A549 (cell line): ENCODE results near the gene ANKRD11. TPM values are rescaled to one million over a fixed set of nuclear protein-coding genes. Genes with fewer than 3 reads are reported as not detected.

Source experiments
- ATAC-seq, 2 experiments: fragments of 200-7000 bp in 1 of 2; fragments of >200 bp in 1 of 2; cut with Nextera tagmentation in 1 of 2; cut with Tn5 transposase in 1 of 2; 3 replicates each; pipeline versions ENCODE4 v1.8.0 to v1.9.1; 2018 to 2020; ENCODE audit warnings: mild to moderate bottlenecking in 1 of 2, moderate library complexity in 1 of 2
- CTCF ChIA-PET: fragments of 300-600 bp; sonication (Branson Sonifier 250); formaldehyde crosslinking; extraction: SDS; loops from one replicate; lab custom pipeline; 2021; ENCODE audit warnings: antibody characterized with exemption, inconsistent platforms; lab: Yijun Ruan, JAX
- POLR2A ChIA-PET: fragments of 350-600 bp; formaldehyde crosslinking; extraction: SDS; loops from one replicate; lab custom pipeline; 2021; ENCODE audit warnings: antibody characterized with exemption, inconsistent platforms; lab: Yijun Ruan, JAX
- DNase-seq, 2 experiments: peaks; one replicate each; pipeline versions ENCODE4 v3.0.0 to v3.0.0-alpha.2; 2011 to 2016; ENCODE audit warnings: low read depth in 1 of 2, low spot score in 1 of 2
- FAIRE-seq: peaks from 2 replicates; lab custom pipeline; 2011; peaks lifted over from hg19 to GRCh38; lab: Jason Lieb, UNC
- H3K27ac ChIP-seq, 2 experiments: fragments of >200 bp; sonication (Bioruptor Twin); formaldehyde crosslinking; 3 replicates each; pipeline ENCODE4 v1.5.1; 2016 to 2017
- H3K4me1 ChIP-seq: fragments of >200 bp; sonication (Bioruptor Twin); formaldehyde crosslinking; 3 replicates; pipeline ENCODE4 v1.6.1; 2016
- H3K4me2 ChIP-seq: fragments of >200 bp; sonication (Bioruptor Twin); formaldehyde crosslinking; 3 replicates; pipeline ENCODE4 v1.6.1; 2016
- H3K4me3 ChIP-seq: fragments of >200 bp; sonication (Bioruptor Twin); formaldehyde crosslinking; 3 replicates; pipeline ENCODE4 v1.5.1; 2016
- H3K9me3 ChIP-seq: fragments of >200 bp; sonication (Bioruptor Twin); formaldehyde crosslinking; 3 replicates; pipeline ENCODE4 v1.6.1; 2016
- BHLHE40 ChIP-seq: IDR thresholded peaks from 2 replicates; pipeline ENCODE4 v1.6.1; 2012; ENCODE audit warnings: low read depth, low read length, inconsistent platforms
- CEBPB ChIP-seq, 2 experiments: fragments of >200 bp in 1 of 2; sonication (Bioruptor Twin) in 1 of 2; formaldehyde crosslinking in 1 of 2; IDR thresholded peaks; 2 replicates each; pipeline ENCODE4 v1.6.1; 2012 to 2016
- CHD2 ChIP-seq: fragments of 150-350 bp; IDR thresholded peaks from 2 replicates; pipeline ENCODE4 v1.6.1; 2014; ENCODE audit warnings: low read length; ENCODE audit not compliant: partially characterized antibody
- CHD4 ChIP-seq: fragments of 200-600 bp; sonication (generic); IDR thresholded peaks from 2 replicates; pipeline ENCODE4 v1.6.1; 2016; ENCODE audit warnings: antibody characterized with exemption, mild to moderate bottlenecking, borderline replicate concordance
- EP300 ChIP-seq, 2 experiments: fragments of >200 bp; sonication (Bioruptor Twin); formaldehyde crosslinking; IDR thresholded peaks; 2 replicates in 1 of 2; 3 replicates in 1 of 2; pipeline ENCODE4 v1.6.1; 2016 to 2017
- FOSB ChIP-seq: fragments of 250-450 bp; sonication (Bioruptor Pico); IDR thresholded peaks from 2 replicates; pipeline ENCODE4 v1.5.0; 2020; ENCODE audit warnings: mild to moderate bottlenecking, moderate library complexity
- FOXS1 ChIP-seq: fragments of 250-450 bp; sonication (Bioruptor Pico); IDR thresholded peaks from 2 replicates; pipeline ENCODE4 v1.5.0; 2020; ENCODE audit warnings: mild to moderate bottlenecking, moderate library complexity
- HDAC2 ChIP-seq: fragments of 200-600 bp; sonication (generic); IDR thresholded peaks from 2 replicates; pipeline ENCODE4 v1.6.1; 2016
- HEYL ChIP-seq: fragments of 250-450 bp; sonication (Bioruptor Pico); IDR thresholded peaks from 2 replicates; pipeline ENCODE4 v1.8.0; 2021; ENCODE audit warnings: mild to moderate bottlenecking, moderate library complexity
- HOXB5 ChIP-seq: fragments of 250-450 bp; sonication (Bioruptor Pico); IDR thresholded peaks from 2 replicates; pipeline ENCODE4 v1.5.0; 2020; ENCODE audit warnings: mild to moderate bottlenecking, moderate library complexity
- JUN ChIP-seq, 2 experiments: fragments of >200 bp; sonication (Bioruptor Twin); formaldehyde crosslinking; IDR thresholded peaks; 2 replicates in 1 of 2; 3 replicates in 1 of 2; pipeline ENCODE4 v1.6.1; 2016 to 2017
- JUNB ChIP-seq: fragments of >200 bp; sonication (Bioruptor Twin); formaldehyde crosslinking; IDR thresholded peaks from 2 replicates; pipeline ENCODE4 v1.6.1; 2016
- KDM5A ChIP-seq: fragments of 200-600 bp; sonication (generic); IDR thresholded peaks from 2 replicates; pipeline ENCODE4 v1.6.1; 2016; ENCODE audit warnings: antibody characterized with exemption, mild to moderate bottlenecking
- MAFK ChIP-seq: fragments of 450-650 bp; IDR thresholded peaks from 2 replicates; pipeline ENCODE4 v1.6.1; 2014; ENCODE audit not compliant: partially characterized antibody
- MYC ChIP-seq: IDR thresholded peaks from 2 replicates; pipeline ENCODE4 v1.6.1; 2012; ENCODE audit warnings: mild to moderate bottlenecking, inconsistent platforms, low read length, improper control_type of control experiment, borderline replicate concordance
- NFE2L2 ChIP-seq: fragments of 150-350 bp; conservative IDR thresholded peaks from 2 replicates; pipeline ENCODE4 v1.6.1; 2014; ENCODE audit warnings: low read length
- NPAS2 ChIP-seq: fragments of 250-450 bp; sonication (Bioruptor Pico); IDR thresholded peaks from 2 replicates; pipeline ENCODE4 v1.8.0; 2022; ENCODE audit warnings: mild to moderate bottlenecking, moderate library complexity, borderline replicate concordance
- RNF2 ChIP-seq: fragments of 200-600 bp; sonication (generic); IDR thresholded peaks from 2 replicates; pipeline ENCODE4 v1.6.1; 2016; ENCODE audit warnings: low read depth, mild to moderate bottlenecking, antibody characterized with exemption, moderate library complexity, borderline replicate concordance
- SMC3 ChIP-seq: fragments of >200 bp; sonication (Bioruptor Twin); formaldehyde crosslinking; IDR thresholded peaks from 3 replicates; pipeline ENCODE4 v1.6.1; 2018; ENCODE audit warnings: inconsistent platforms
- TP53 ChIP-seq: fragments of 250-450 bp; sonication (Bioruptor Pico); IDR thresholded peaks from 2 replicates; pipeline ENCODE4 v1.5.0; 2021; ENCODE audit warnings: mild to moderate bottlenecking, moderate library complexity
- ZC3H11A ChIP-seq: fragments of 450-650 bp; IDR thresholded peaks from 2 replicates; pipeline ENCODE4 v1.6.1; 2014; ENCODE audit warnings: antibody characterized with exemption, mild to moderate bottlenecking
- ZNF302 ChIP-seq: fragments of 250-450 bp; sonication (Bioruptor Pico); IDR thresholded peaks from 2 replicates; pipeline ENCODE4 v1.9.0; 2021; ENCODE audit warnings: inconsistent platforms, mild to moderate bottlenecking, moderate library complexity
- ZSCAN20 ChIP-seq: fragments of 250-450 bp; sonication (Bioruptor Pico); IDR thresholded peaks from 2 replicates; pipeline ENCODE4 v1.8.0; 2022; ENCODE audit warnings: mild to moderate bottlenecking, moderate library complexity
- WGBS: methylation state at CpG from one replicate; pipeline ENCODE4 v1.1.6; 2017; ENCODE audit errors: missing lambda C conversion rate; 5-methylcytosine and 5-hydroxymethylcytosine counted together
- polyA plus RNA-seq, 4 experiments: library from polyadenylated mRNA; depleted of rRNA in 3 of 4; stranded (reverse); fragments of >200 nt; fragmentation: RNase III in 1 of 4; extraction: RNeasy Plus Mini Kit Qiagen cat#74134 plus additional on column Dnase treatment in 1 of 4; gene quantifications; 2 replicates in 3 of 4; 3 replicates in 1 of 4; pipeline ENCODE4 v1.2.3, GENCODE V29; 2011 to 2017
- TF ChIP-seq, protein P1 (sequence below): IDR thresholded peaks from 2 replicates; pipeline ENCODE4 v1.6.1; 2012
- TF ChIP-seq, protein P2 (sequence below): fragments of 250-450 bp; sonication (Bioruptor Pico); IDR thresholded peaks from 2 replicates; pipeline ENCODE4 v1.5.0; 2020; ENCODE audit warnings: low read depth, mild to moderate bottlenecking, moderate library complexity

The ANKRD11 gene
- polyA plus RNA-seq, 2 of the 4 experiments (the other 2 are of a cell fraction) = 53.6 to 54.9 TPM

DNA sequence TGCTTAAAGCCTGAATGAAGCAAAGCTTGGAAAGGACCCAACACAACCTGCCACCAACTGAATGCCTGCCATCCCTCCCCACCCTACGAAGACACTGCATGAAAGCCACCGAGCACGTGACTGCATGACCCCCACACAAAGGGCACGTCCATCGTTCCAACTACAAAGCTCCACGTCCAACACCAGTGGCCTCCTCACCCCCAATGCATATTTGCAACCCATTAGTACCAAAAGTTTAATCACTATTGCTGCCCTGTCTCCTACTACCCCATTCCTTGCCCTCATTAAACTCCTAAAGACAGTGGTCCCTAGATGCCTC is 43.4 kb downstream of the ANKRD11 start:
- H3K4me1 ChIP-seq = peaks cover 75% of the 10 kb centered on the region
- FAIRE-seq (no peak), DNase-seq (no peak), ATAC-seq (no peak)
- no peak overlapping the region for H3K4me2 ChIP-seq
- CTCF ChIA-PET = interaction anchor here (0.5 to 1.4 kb wide), 3 partner anchors 9 to 13 kb away, joined by 3 to 6 read pairs (median 5); no protein-coding TSS in a partner anchor
- no peak overlapping the region for H3K27ac ChIP-seq
- TF ChIP-seq MAFK (no peak), HDAC2 (no peak), CHD4 (no peak), ZC3H11A (no peak), TP53 (CRISPR knock-in tag) (no peak), ZSCAN20 (no peak), FOSB (CRISPR knock-in tag) (no peak), HEYL (CRISPR knock-in tag) (no peak), SMC3 (no peak)
- POLR2A ChIA-PET = no interaction called here
- H3K9me3 ChIP-seq = no peaks in the 10 kb centered on the region
- WGBS = 89% methylated on average over 6 of the region's 6 CpGs
- H3K4me3 ChIP-seq = no peak overlapping the region

DNA sequence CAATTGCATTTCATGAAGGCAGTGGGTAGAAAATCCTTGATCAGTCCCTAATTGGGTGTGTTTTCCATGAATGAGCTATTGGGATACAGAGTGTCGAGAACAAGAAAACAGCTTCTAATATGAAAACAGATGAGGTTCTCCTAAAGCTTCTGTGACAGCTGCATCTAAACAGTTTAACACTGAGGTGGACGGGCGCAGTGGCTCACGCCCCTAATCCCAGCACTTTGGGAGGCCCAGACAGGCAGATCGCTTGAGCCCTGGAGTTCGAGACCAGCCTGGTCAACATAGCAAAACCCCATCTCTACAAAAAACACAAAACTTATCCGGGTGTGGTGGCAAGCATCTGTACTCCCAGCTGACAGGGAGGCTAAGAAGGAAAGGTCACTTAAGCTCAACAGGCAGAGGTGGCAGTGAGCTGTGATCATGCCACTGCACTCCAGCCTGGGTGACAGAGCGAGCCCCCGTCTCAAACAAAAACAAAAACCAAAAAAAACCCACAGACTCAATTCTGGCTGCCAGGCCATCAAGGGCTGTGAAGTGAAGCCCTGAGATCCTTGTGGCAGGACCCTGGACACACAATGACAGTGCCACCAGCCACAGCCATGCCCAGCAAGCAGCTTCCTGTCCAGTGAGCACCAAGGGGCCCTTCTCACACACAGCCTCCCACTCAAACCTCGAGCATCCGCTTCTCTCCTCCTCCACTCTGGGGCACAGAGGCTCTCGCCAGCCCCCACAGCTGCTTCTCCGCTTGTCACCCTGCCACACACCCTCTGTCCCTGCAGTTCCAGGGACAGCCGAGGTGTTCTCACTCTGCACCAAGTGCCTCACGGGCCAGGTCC is 44.0 kb downstream of the ANKRD11 start:
- POLR2A ChIA-PET = no interaction called here
- DNase-seq = no peak
- no peak for TF ChIP-seq TP53 (CRISPR knock-in tag)
- TF ChIP-seq ZNF302 = no peak
- TF ChIP-seq, protein P1, sequence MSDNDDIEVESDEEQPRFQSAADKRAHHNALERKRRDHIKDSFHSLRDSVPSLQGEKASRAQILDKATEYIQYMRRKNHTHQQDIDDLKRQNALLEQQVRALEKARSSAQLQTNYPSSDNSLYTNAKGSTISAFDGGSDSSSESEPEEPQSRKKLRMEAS = no peak
- TF ChIP-seq KDM5A = no peak
- TF ChIP-seq, protein P2, sequence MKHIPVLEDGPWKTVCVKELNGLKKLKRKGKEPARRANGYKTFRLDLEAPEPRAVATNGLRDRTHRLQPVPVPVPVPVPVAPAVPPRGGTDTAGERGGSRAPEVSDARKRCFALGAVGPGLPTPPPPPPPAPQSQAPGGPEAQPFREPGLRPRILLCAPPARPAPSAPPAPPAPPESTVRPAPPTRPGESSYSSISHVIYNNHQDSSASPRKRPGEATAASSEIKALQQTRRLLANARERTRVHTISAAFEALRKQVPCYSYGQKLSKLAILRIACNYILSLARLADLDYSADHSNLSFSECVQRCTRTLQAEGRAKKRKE = no peak
- no peak for TF ChIP-seq FOXS1 (CRISPR knock-in tag)
- no peak for TF ChIP-seq BHLHE40
- TF ChIP-seq NPAS2 (CRISPR knock-in tag) = no peak
- no peak for TF ChIP-seq CHD2
- TF ChIP-seq CEBPB (IDR thresholded peaks at IDR 0.05) = no peak
- no peak for TF ChIP-seq HOXB5 (CRISPR knock-in tag)
- TF ChIP-seq EP300 (IDR thresholded peaks at IDR 0.05) = no peak
- no peak for TF ChIP-seq MYC
- TF ChIP-seq NFE2L2 = no peak
- TF ChIP-seq RNF2 = no peak
- no peak for TF ChIP-seq JUNB
- TF ChIP-seq, all 56 proteins: peak for 0
- ATAC-seq (no peak), FAIRE-seq (no peak)
- no peaks in the 10 kb centered on the region for H3K9me3 ChIP-seq
- WGBS = 75% methylated on average over 15 of the region's 15 CpGs
- H3K4me2 ChIP-seq = no peak overlapping the region
- CTCF ChIA-PET = interaction anchor here (0.6 to 1.7 kb wide), 4 partner anchors 8 to 71 kb away, joined by 3 to 6 read pairs (median 4); no protein-coding TSS in a partner anchor
- peaks cover 77% of the 10 kb centered on the region for H3K4me1 ChIP-seq
- H3K4me3 ChIP-seq = no peak overlapping the region
- no peak overlapping the region for H3K27ac ChIP-seq

DNA sequence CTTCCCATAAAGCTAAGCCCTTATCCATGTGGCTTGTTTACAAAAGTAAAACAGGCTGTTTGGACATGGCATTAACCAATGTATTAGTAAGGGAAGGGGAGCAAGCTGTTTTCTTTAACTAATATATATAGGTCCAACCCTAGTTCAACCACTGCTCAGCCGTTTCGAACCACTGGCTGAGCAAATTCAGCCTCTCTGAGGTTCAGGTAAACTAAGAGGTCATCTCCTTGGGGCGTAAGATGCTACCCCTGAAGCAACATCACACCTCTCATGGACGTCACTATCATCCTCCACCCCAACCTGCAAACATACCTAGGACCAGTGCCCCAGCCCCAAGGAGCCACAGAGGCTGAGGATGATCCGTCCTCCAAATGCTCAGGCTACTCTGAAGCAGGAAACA is 45.2 kb downstream of the ANKRD11 start:
- H3K9me3 ChIP-seq = no peaks in the 10 kb centered on the region
- ChIA-PET CTCF (interaction anchor here (1.0 to 1.7 kb wide), 3 partner anchors 9 to 34 kb away, joined by 3 to 4 read pairs (median 3); no protein-coding TSS in a partner anchor), POLR2A (no interaction called here)
- FAIRE-seq (no peak), DNase-seq (no peak), ATAC-seq (no peak)
- no peak overlapping the region for H3K4me3 ChIP-seq
- WGBS = 86% methylated on average over 5 of the region's 5 CpGs
- no peak overlapping the region for H3K27ac ChIP-seq
- peak overlapping the region; percentile 72; the same call in 2 of the 3 replicates for H3K4me2 ChIP-seq
- peaks cover 77% of the 10 kb centered on the region for H3K4me1 ChIP-seq
- TF ChIP-seq JUN (IDR thresholded peaks at IDR 0.05) = no peak
